ENCODE data around the gene SLC22A5.
A peak's percentile ranks its signal among the peaks of the same experiment; 100 is the strongest.
"Not testable (repeated sequence)": the region's sequence is repeated elsewhere in the genome, so short reads cannot be mapped to it uniquely, and the experiment has no call there.

Gene SLC22A5

DNA sequence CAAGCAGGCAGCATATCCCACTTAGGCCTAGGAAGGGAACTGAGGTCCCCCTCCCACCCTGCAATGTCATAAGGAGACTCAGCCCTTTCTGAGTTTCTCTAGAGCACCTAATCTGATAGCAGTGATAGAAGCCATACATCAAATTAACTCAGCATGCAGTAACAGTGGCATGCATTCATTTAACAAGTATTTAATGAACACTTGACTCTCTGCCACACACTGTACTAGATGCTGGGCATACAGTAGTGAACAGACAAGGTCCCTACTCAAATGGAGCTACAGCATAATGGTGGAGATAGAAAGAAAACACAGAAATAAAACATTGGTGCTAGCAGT is 58.6 kb downstream of the SLC22A5 start:
- no peak for DNase-seq (ENCODE audit: low read depth)

GRCh38 chr5:132428484-132429462 is 59.3 kb downstream of the SLC22A5 start:
- DNase-seq (ENCODE audit: low read depth), result no peak

GRCh38 chr5:132429463-132430440 is 60.2 kb downstream of the SLC22A5 start:
- DNase-seq (ENCODE audit: low read depth), result no peak

DNA sequence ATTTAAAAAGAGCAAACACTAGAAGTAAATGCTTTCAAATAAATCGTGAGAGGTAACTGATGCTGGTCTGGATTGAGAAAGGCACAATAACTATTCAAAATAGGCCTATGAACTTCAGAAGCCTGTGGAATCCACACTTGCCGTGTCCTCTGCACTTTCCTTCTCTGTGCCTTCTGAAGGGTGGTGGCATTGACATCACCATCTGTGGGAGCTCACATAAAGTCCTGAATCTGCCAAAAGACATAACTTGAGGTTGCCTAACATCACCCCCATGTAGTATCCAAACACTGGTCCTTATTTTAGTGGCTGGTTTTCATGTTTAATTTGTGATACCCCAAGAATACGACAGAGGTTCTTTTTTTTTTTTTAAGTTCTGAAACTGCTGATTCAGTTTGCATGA is 61.2 kb downstream of the SLC22A5 start:
- DNase-seq (ENCODE audit: low read depth), result no peak

GRCh38 chr5:132431632-132432031 is 62.1 kb downstream of the SLC22A5 start:
- no peak for DNase-seq (ENCODE audit: low read depth)

GRCh38 chr5:132433141-132433540 is 63.6 kb downstream of the SLC22A5 start:
- DNase-seq (ENCODE audit: low read depth), result no peak

DNA sequence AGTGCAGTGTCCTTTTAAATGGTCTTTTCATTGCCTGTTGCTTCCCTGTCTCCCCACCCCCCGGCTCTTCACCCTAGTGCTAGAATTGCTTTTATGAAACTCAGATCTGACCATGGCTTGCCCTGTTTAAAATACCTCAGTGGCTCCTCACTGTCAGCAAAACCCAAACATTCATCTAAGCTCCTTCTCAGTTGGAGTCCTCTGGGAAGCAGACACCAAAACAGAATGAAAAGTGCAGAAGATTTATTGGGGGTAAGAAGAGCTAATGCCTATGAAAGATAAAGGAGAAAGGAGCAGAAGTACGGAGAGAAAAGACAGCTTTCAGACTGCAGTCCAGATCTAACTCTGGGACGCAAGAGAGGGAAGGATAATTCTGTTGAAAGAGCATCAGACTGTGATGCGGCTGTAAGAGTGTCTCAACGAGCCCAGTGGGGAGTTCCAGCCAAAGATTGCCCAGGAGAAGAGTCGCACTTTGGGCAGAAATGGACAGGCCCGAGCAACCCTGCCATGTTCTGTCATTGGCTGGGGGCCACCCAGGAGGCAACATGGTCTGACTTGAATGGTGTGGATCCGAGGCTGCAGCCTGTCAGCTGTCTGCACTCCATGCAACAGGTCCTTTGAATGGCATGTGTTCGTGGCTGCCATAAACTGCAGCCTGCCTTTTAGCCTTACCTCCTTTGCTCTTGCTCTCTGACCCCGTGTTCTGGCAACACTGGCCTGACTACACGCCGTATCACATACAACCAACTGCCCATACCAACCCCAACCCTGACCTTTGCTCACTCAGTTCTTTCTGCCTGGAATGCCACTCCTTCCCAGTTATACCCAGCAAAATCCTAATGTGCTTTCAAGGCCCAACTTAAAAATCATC is 65.1 kb downstream of the SLC22A5 start:
- DNase-seq (ENCODE audit: low read depth), result no peak

DNA sequence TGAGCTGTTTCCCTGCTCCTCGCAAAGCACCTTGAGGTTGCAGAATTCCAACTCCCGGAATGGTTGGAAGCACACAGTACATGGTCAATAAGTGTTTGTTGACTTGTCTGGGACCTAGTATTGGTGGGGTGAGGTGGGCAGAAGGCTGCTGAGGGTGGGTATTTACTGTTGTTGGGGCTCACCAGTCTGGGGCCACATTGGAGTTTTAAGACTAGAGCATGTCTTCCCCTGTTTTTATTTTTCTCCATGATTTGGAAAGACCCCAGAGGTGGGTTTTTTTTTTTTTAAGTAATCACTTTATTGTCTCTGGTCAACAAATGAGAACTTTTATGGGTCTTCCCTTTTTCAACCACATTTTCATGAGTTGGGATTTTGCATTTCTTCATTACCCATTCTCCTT is 65.9 kb downstream of the SLC22A5 start:
- DNase-seq (ENCODE audit: low read depth), result no peak

DNA sequence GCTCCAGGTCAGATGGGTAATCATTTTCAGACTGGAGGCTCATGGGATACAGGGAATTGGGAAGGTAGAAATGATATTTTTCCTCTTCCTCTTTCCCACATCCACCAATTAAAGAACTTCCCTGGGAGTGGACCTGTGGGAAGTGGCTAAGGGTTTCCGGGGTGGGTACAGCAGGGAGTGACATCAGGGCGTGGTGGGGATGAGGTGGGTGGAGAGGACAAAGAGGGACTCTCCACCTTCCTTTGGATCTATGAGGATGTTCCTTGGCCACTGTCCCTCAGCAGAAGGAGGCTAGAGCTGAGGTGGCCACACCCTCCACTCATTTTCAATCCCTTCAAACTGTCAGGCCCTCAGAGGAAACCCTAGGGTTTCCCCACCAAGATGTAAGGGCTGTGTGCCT is 66.4 kb downstream of the SLC22A5 start:
- DNase-seq (ENCODE audit: low read depth), result no peak

- no peak for DNase-seq (ENCODE audit: low read depth)
Measured at GRCh38 chr5:132436936-132437335, 67.4 kb downstream of the SLC22A5 start.

- peak; percentile 48 for DNase-seq (ENCODE audit: low read depth)
Measured at GRCh38 chr5:132437604-132438266, 68.2 kb downstream of the SLC22A5 start.

DNA sequence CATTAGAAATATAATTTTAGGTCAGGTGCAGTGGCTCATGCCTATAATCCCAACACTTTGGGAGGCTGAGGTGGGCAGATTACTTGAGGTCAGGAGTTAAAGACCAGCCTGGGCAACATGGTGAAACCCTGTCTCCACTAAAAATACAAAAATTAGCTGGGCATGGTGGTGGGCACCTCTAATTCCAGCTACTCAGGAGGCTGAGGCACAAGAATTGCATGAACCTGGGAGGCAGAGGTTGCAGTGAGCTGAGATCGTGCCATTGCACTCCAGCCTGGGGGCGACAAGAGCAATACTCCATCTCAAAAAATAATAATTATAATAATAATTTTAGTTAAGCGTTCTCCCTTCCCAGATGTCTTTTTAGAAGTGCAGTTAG is 68.7 kb downstream of the SLC22A5 start:
- DNase-seq (ENCODE audit: low read depth), result not testable (repeated sequence)

- no peak for DNase-seq (ENCODE audit: low read depth)
Measured at GRCh38 chr5:132438917-132439316, 69.4 kb downstream of the SLC22A5 start.

DNA sequence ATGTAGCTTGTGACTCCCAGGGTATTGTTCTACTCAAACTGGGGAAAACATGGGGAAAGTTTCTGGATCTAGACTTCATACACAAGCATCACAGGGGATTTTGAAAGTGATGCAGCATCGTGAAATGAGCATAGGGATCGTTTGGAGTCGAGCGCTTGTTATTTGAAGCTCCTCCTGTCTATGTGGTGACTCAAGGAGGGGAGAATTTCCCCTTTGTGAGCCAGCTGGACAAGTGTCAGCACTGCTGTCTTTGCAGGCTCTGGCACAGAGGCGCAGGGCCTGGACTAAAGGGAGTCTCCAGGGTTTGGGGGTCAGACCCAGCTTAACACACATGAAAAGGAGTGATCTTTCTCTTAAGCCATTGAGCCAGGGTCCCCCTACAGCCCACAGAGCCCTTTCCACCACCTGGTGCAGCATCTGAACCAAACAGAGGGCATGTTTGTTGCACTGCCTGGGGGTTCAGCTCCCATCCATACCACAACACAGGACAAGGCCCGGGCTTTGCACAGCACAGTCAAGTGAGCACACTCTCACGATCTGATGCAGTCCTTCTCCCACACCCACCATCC is 70.1 kb downstream of the SLC22A5 start:
- DNase-seq (ENCODE audit: low read depth), result no peak

- DNase-seq (ENCODE audit: low read depth), result no peak
Measured at GRCh38 chr5:132444061-132444460, 74.6 kb downstream of the SLC22A5 start.
